ENCODE results near the gene TPP1.

TPP1 gene

GRCh38 chr11:6627762-6628241 is 8.6 kb upstream of the TPP1 start:
- DNase-seq = no peak

- DNase-seq = no peak
Observed at GRCh38 chr11:6626971-6627761, 7.9 kb upstream of the TPP1 start.

GRCh38 chr11:6625832-6626420 is 6.7 kb upstream of the TPP1 start:
- no peak for DNase-seq

- no peak for DNase-seq
Observed at GRCh38 chr11:6625156-6625831, 6.1 kb upstream of the TPP1 start.

GRCh38 chr11:6623391-6624363 is 4.5 kb upstream of the TPP1 start:
- DNase-seq = no peak

GRCh38 chr11:6622261-6623171 is 3.3 kb upstream of the TPP1 start:
- DNase-seq = no peak

GRCh38 chr11:6621711-6622211 is 2.5 kb upstream of the TPP1 start:
- DNase-seq = no peak

- no peak for DNase-seq
Observed at GRCh38 chr11:6620636-6621035, 1.4 kb upstream of the TPP1 start.

- peak; percentile 65 to 71 for DNase-seq
Observed at GRCh38 chr11:6618117-6619003, 862 bp downstream of the TPP1 start.

GRCh38 chr11:6617315-6617781 is 1.9 kb downstream of the TPP1 start:
- no peak for DNase-seq

- DNase-seq = no peak
Observed at GRCh38 chr11:6616596-6617250, 2.5 kb downstream of the TPP1 start.

GRCh38 chr11:6615882-6616585 is 3.2 kb downstream of the TPP1 start:
- no peak for DNase-seq

- no peak for DNase-seq
Observed at GRCh38 chr11:6615046-6615445, 4.2 kb downstream of the TPP1 start.

- DNase-seq = no peak
Observed at GRCh38 chr11:6614446-6614845, 4.8 kb downstream of the TPP1 start.

- DNase-seq = no peak
Observed at GRCh38 chr11:6613496-6613895, 5.7 kb downstream of the TPP1 start.

GRCh38 chr11:6612213-6613041 is 6.8 kb downstream of the TPP1 start, which contains the start of gene TAF10:
TSS of gene TAF10 (minus strand) at chr11:6612216. CDS start at chr11:6612189, 27 bp downstream.
- DNase-seq = peak; percentile 92

- no peak for DNase-seq
Observed at GRCh38 chr11:6611963-6612212, 7.3 kb downstream of the TPP1 start.

Measured in activated CD4-positive, alpha-beta T cell treated with anti-CD3 and anti-CD28 coated beads, Interleukin-2, amount 50 U/mL, for 4 hours (primary cell).